GM21423 (cell line): ENCODE data around the gene CTBP1.
"Not testable (repeated sequence)": the region's sequence is repeated elsewhere in the genome, so short reads cannot be mapped to it uniquely, and the experiment has no call there.

ENCODE experiments used
- ATAC-seq: cut with Tn5 transposase; IDR thresholded peaks from one replicate; pipeline ENCODE4 v1.9.1; 2021; ENCODE audit warnings: mild to moderate bottlenecking, moderate library complexity; ENCODE audit not compliant: unreplicated experiment

The CTBP1 gene

GRCh38 chr4:1239141-1239949 lies 9.6 kb downstream of the CTBP1 start:
- no peak for ATAC-seq

- no peak for ATAC-seq
Measured at GRCh38 chr4:1238676-1239000, 10.3 kb downstream of the CTBP1 start.

GRCh38 chr4:1237981-1238675 lies 10.8 kb downstream of the CTBP1 start:
- no peak for ATAC-seq

GRCh38 chr4:1237261-1237660 lies 11.7 kb downstream of the CTBP1 start:
- ATAC-seq, result not testable (repeated sequence)

- ATAC-seq, result not testable (repeated sequence)
Measured at GRCh38 chr4:1236836-1237235, 12.1 kb downstream of the CTBP1 start.

- no peak for ATAC-seq
Measured at GRCh38 chr4:1236103-1236641, 12.8 kb downstream of the CTBP1 start.

GRCh38 chr4:1235381-1236102 lies 13.4 kb downstream of the CTBP1 start:
- no peak for ATAC-seq

- ATAC-seq, result no peak
Measured at GRCh38 chr4:1234811-1235292, 14.1 kb downstream of the CTBP1 start.

- no peak for ATAC-seq
Measured at GRCh38 chr4:1234309-1234695, 14.6 kb downstream of the CTBP1 start.

GRCh38 chr4:1233641-1234308 lies 15.2 kb downstream of the CTBP1 start:
- ATAC-seq, result no peak

- no peak for ATAC-seq
Measured at GRCh38 chr4:1232661-1233621, 16.0 kb downstream of the CTBP1 start.

GRCh38 chr4:1231637-1232360 lies 17.1 kb downstream of the CTBP1 start:
- no peak for ATAC-seq

- no peak for ATAC-seq
Measured at GRCh38 chr4:1230971-1231636, 17.8 kb downstream of the CTBP1 start.

GRCh38 chr4:1230316-1230715 lies 18.6 kb downstream of the CTBP1 start:
- ATAC-seq, result no peak

GRCh38 chr4:1229117-1229849 lies 19.6 kb downstream of the CTBP1 start:
- ATAC-seq, result no peak

- ATAC-seq, result no peak
Measured at GRCh38 chr4:1227816-1228215, 21.1 kb downstream of the CTBP1 start.

- ATAC-seq, result no peak
Measured at GRCh38 chr4:1226598-1226997, 22.3 kb downstream of the CTBP1 start.

- ATAC-seq, result no peak
Measured at GRCh38 chr4:1226144-1226481, 22.8 kb downstream of the CTBP1 start.
